Tibial nerve (tissue), 4 donors: ENCODE measurements around the gene PSMF1. TPM values are rescaled to one million over a fixed set of nuclear protein-coding genes. Genes with fewer than 3 reads are reported as not detected.

Experiments used
- DNase-seq, 2 donors: peaks; one replicate each; pipeline ENCODE4 v3.0.0-alpha.2; 2019; ENCODE audit warnings: low spot score in 2 of 2
- H3K27ac ChIP-seq, 4 donors: fragments of 200-600 bp; sonication (generic) in 3 of 4; one replicate each; pipeline ENCODE4 v1.5.1; 2017 to 2019; ENCODE audit warnings: mild to moderate bottlenecking in 1 of 4
- H3K27me3 ChIP-seq, 2 donors: fragments of 200-600 bp; sonication (generic) in 1 of 2; one replicate each; pipeline versions ENCODE4 v1.5.1 to v1.6.0; 2017 to 2019
- H3K36me3 ChIP-seq, 3 donors: fragments of 200-600 bp; sonication (generic); one replicate each; pipeline ENCODE4 v1.5.1; 2018 to 2019
- H3K4me1 ChIP-seq, 4 donors: fragments of 200-600 bp; sonication (generic) in 3 of 4; one replicate each; pipeline ENCODE4 v1.5.1; 2017 to 2019
- H3K4me3 ChIP-seq, 4 donors: fragments of 200-600 bp; sonication (generic) in 3 of 4; one replicate each; pipeline ENCODE4 v1.5.1; 2017 to 2019; ENCODE audit warnings: mild to moderate bottlenecking in 1 of 4, moderate library complexity in 1 of 4
- H3K9me3 ChIP-seq, 4 donors: fragments of 200-600 bp; sonication (generic) in 3 of 4; one replicate each; pipeline ENCODE4 v1.5.1; 2017 to 2019
- EP300 ChIP-seq, 2 donors: sonication (generic); formaldehyde crosslinking; IDR thresholded peaks; one replicate each; pipeline ENCODE4 v1.6.1; 2017; ENCODE audit warnings: antibody characterized with exemption in 2 of 2, mild to moderate bottlenecking in 1 of 2
- POLR2A ChIP-seq, 2 donors: fragments of 450-650 bp; IDR thresholded peaks; one replicate each; pipeline ENCODE4 v1.6.1; 2017; ENCODE audit warnings: antibody characterized with exemption in 2 of 2, mild to moderate bottlenecking in 2 of 2, moderate library complexity in 2 of 2
- WGBS, 2 donors: methylation state at CpG; one replicate each; pipeline ENCODE4 v1.1.5; 2018; 5-methylcytosine and 5-hydroxymethylcytosine counted together
- total RNA-seq, 4 donors: library from RNA; depleted of rRNA; stranded (reverse); fragments of >200 nt; gene quantifications; one replicate each; pipeline ENCODE4 v1.1.0, GENCODE V29; 2016
- TF ChIP-seq, protein P1 (sequence below), 5 experiments: fragments of 200-600 bp in 3 of 5; fragments of 450-650 bp in 2 of 5; sonication (generic) in 3 of 5; IDR thresholded peaks; one replicate each; pipeline ENCODE4 v1.5.1; 2016 to 2019; ENCODE audit warnings: antibody characterized with exemption in 5 of 5, mild to moderate bottlenecking in 3 of 5, moderate library complexity in 2 of 5

PSMF1 gene
- total RNA-seq, 4 donors from 2014 or later: 70.2 to 140 (median 112) TPM

DNA sequence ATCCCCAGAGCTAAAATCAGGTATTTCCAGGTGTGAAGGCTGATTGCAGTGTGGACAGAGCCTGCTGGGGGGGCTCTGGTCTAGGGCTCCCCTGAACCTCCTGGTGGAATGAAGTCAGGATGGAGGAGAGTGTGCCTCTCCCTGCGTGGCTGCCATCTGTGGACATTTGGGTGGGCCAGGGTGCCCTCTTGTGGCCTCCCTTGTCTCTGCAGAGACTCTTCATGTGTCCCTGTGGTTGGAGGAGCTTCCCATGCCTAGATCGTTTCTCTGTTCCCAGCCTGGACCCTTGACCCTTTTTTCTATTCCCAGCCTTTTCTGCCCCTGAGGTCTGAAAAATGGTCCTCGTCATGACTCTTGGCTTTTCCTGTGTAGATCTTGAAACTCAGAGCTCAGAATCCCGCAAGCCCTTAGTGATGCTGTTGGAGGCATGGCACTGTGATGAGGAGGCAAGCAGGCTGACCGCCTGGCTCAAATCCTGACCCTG, 9.9 kb upstream of the PSMF1 start:
- Histone ChIP-seq H3K4me1 (no peaks in the 10 kb centered on the region), H3K27ac (no peak overlapping the region), H3K4me3 (no peak overlapping the region), H3K9me3 (peaks cover 0 to under 1% (median 0%) of the 10 kb centered on the region in 4 donors), H3K27me3 (no peaks in the 10 kb centered on the region), H3K36me3 (no peaks in the 10 kb centered on the region)
- peak; percentile 33 to 51 for DNase-seq
- TF ChIP-seq EP300 (IDR thresholded peaks at IDR 0.05) (no peak), POLR2A (IDR thresholded peaks at IDR 0.05) (no peak)
- TF ChIP-seq, protein P1, sequence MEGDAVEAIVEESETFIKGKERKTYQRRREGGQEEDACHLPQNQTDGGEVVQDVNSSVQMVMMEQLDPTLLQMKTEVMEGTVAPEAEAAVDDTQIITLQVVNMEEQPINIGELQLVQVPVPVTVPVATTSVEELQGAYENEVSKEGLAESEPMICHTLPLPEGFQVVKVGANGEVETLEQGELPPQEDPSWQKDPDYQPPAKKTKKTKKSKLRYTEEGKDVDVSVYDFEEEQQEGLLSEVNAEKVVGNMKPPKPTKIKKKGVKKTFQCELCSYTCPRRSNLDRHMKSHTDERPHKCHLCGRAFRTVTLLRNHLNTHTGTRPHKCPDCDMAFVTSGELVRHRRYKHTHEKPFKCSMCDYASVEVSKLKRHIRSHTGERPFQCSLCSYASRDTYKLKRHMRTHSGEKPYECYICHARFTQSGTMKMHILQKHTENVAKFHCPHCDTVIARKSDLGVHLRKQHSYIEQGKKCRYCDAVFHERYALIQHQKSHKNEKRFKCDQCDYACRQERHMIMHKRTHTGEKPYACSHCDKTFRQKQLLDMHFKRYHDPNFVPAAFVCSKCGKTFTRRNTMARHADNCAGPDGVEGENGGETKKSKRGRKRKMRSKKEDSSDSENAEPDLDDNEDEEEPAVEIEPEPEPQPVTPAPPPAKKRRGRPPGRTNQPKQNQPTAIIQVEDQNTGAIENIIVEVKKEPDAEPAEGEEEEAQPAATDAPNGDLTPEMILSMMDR (IDR thresholded peaks at IDR 0.05): peak; percentile 53 to 66 (median 57)
- WGBS, 2 donors: 34% methylated on average over 5 of the region's 5 CpGs

DNA sequence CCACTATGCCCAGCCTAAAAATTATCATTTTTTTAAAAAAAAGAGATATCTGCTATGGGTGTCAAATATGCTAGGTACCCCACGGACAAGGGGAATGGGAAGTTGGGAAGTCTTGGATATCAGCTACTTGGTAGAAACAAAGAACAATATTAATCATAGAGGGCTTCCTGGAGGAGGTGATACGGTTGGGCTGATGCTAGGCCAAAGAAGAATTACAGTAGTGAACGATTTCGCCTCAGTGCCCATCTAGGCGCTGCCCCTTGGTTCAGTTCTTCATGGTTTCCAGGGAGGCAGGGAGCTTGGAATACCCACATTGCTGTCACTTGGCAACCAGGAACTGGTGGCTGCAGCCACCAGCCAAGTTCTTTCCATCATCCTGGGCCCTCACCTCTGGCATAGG, 5.5 kb upstream of the PSMF1 start:
- DNase-seq: no peak
- no peaks in the 10 kb centered on the region for H3K27me3 ChIP-seq
- H3K36me3 ChIP-seq: no peaks in the 10 kb centered on the region
- H3K4me1 ChIP-seq: peaks cover 0 to 5% (median 3%) of the 10 kb centered on the region in 4 donors
- H3K27ac ChIP-seq: no peak overlapping the region
- no peak overlapping the region for H3K4me3 ChIP-seq
- WGBS, 2 donors: 92 to 96% methylated on average over 5 of the region's 5 CpGs
- H3K9me3 ChIP-seq: no peaks in the 10 kb centered on the region
- no peak for TF ChIP-seq POLR2A (IDR thresholded peaks at IDR 0.05)
- TF ChIP-seq, protein P1 (IDR thresholded peaks at IDR 0.05): no peak
- no peak for TF ChIP-seq EP300 (IDR thresholded peaks at IDR 0.05)

DNA sequence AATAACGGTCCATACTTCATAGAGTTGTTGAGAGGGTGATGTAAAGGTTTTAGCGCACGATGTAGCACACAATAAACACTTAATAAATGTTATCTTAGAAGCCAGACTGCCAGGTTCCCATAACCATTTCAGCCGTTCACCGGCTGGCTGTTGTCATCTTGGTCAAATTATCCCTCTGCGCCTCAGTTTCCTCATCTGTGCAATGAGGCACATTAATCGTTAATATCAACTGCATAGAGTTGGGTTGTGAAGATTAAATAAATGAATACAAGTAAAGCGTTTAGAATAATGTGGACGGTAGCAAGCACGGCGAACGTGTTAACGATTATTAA, 432 bp upstream of the PSMF1 start:
- Histone ChIP-seq H3K9me3 (no peaks in the 10 kb centered on the region), H3K27ac (peak overlapping the region; percentile 77 to 90 (median 86)), H3K27me3 (no peaks in the 10 kb centered on the region), H3K36me3 (no peaks in the 10 kb centered on the region), H3K4me3 (peak overlapping the region; percentile 93 to 98 (median 94)), H3K4me1 (peaks cover 0 to 48% (median 39%) of the 10 kb centered on the region in 4 donors)
- TF ChIP-seq EP300 (IDR thresholded peaks at IDR 0.05) (no peak), POLR2A (IDR thresholded peaks at IDR 0.05) (no peak)
- TF ChIP-seq, protein P1 (IDR thresholded peaks at IDR 0.05): no peak
- WGBS, 2 donors: 20 to 21% methylated on average over 13 of the region's 13 CpGs
- DNase-seq: no peak

DNA sequence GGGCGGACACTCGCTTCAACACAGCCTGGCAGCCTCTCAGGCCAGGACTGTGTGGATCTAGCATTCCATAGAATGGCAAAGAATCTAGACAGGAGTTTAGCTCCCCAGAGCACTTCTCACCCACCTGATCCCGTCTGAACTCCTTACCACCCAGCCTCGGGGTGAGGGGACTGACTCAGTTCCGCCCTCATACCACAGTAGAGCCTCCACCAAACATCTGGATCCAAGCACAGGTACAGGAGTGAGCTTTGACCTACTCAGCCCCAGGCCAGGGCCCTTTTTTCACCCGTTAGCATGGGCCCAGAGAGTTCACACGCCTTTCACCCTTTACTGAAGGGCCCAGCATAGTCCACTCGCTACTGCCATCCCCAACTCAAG, 715 bp downstream of the PSMF1 start:
- DNase-seq: no peak
- Histone ChIP-seq H3K27ac (peak overlapping the region; percentile 77 to 90 (median 86)), H3K27me3 (no peaks in the 10 kb centered on the region), H3K4me3 (peak overlapping the region; percentile 93 to 98 (median 94)), H3K4me1 (peaks cover 0 to 60% (median 46%) of the 10 kb centered on the region in 4 donors), H3K36me3 (no peaks in the 10 kb centered on the region), H3K9me3 (no peaks in the 10 kb centered on the region)
- TF ChIP-seq, protein P1 (IDR thresholded peaks at IDR 0.05): no peak
- TF ChIP-seq EP300 (IDR thresholded peaks at IDR 0.05): no peak
- no peak for TF ChIP-seq POLR2A (IDR thresholded peaks at IDR 0.05)
- 11 to 18% methylated on average over 7 of the region's 8 CpGs for WGBS, 2 donors

DNA sequence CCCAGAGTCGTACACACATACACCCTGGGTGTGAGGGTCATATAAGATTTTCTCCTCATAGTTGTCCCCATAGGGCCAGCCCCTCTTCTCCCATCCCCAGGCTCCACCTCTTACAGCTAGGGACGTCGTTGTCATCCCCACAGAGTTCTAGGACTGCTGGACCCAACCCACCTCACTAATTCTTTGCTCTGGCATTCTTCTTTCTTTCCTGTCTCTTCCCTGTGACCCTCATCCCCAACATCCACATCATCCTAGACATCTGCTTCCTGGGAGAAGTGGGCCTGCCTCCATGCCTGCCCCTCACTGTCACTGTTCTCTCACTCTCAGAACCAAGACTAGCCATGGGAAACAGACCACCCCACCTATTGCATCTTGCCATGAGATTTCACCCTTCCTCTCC, 1.1 kb downstream of the PSMF1 start:
- no peaks in the 10 kb centered on the region for H3K36me3 ChIP-seq
- 9 to 22% methylated on average over 3 of the region's 3 CpGs for WGBS, 2 donors
- peak overlapping the region; percentile 34 to 90 (median 82) for H3K27ac ChIP-seq
- no peaks in the 10 kb centered on the region for H3K27me3 ChIP-seq
- peaks cover 0 to 64% (median 48%) of the 10 kb centered on the region in 4 donors for H3K4me1 ChIP-seq
- H3K4me3 ChIP-seq: peak overlapping the region; percentile 93 to 98 (median 94)
- TF ChIP-seq POLR2A (IDR thresholded peaks at IDR 0.05): no peak
- TF ChIP-seq, protein P1 (IDR thresholded peaks at IDR 0.05): no peak
- TF ChIP-seq EP300 (IDR thresholded peaks at IDR 0.05): no peak
- H3K9me3 ChIP-seq: no peaks in the 10 kb centered on the region
- DNase-seq: no peak
